Right ventricle myocardium superior (tissue), 1 donor: ENCODE results near the gene ZEB2. TPM values are rescaled to one million over a fixed set of nuclear protein-coding genes. Genes with fewer than 3 reads are reported as not detected.

Source experiments
- ATAC-seq: fragments of 200-7000 bp; cut with Tn5 transposase; one replicate; pipeline ENCODE4 v1.9.1; 2020; ENCODE audit warnings: mild to moderate bottlenecking; ENCODE audit not compliant: poor library complexity
- DNase-seq: peaks from one replicate; pipeline ENCODE4 v3.0.0-alpha.2; 2020
- intact Hi-C: fragments of 100-400 bp; cut with DNase I; formaldehyde crosslinking; loops from one replicate; pipeline ENCODE4 v1.11.2; 2022
- total RNA-seq: library from RNA; stranded (reverse); fragmentation: NEBNext Ultra II Directional; extraction: Animal tissue kit (Norgen Biotek cat#: 25700); gene quantifications from one replicate; pipeline ENCODE4 v1.2.1, GENCODE V29; 2021
- donor health status: DM: no; HTN: yes; CAD: no; lungs with severe emphysema.

The ZEB2 gene
- total RNA-seq, 1 donor from 2014 or later, result 81.0 TPM

GRCh38 chr2:144516411-144516980, 3.4 kb downstream of the ZEB2 start:
- intact Hi-C loops, result loop anchor here (10.0 kb wide), 1 partner anchor 182 kb away; a partner anchor contains a TSS
- ATAC-seq (peak; percentile 0), DNase-seq (peak; percentile 51)

GRCh38 chr2:144515696-144516410, 4.1 kb downstream of the ZEB2 start:
- peak; percentile 69 for DNase-seq

GRCh38 chr2:144515099-144515695, 4.7 kb downstream of the ZEB2 start:
- DNase-seq (no peak), ATAC-seq (no peak)
- intact Hi-C loops, result loop anchor here (10.0 kb wide), 1 partner anchor 180 kb away; a partner anchor contains a TSS

More at GRCh38 chr2:144515696-144516410, 4.1 kb downstream of the ZEB2 start:
- peak; percentile 30 for ATAC-seq
- intact Hi-C loops, result loop anchor here (10.0 kb wide), 1 partner anchor 181 kb away; a partner anchor contains a TSS

- no peak for ATAC-seq
- intact Hi-C loops, result loop anchor here (10.0 kb wide), 1 partner anchor 180 kb away; a partner anchor contains a TSS
- DNase-seq, result peak; percentile 52
Measured at GRCh38 chr2:144514616-144515091, 5.3 kb downstream of the ZEB2 start.

GRCh38 chr2:144513388-144514101, 6.4 kb downstream of the ZEB2 start:
- ATAC-seq (no peak), DNase-seq (peak; percentile 45)
- intact Hi-C loops, result loop anchor here (10.0 kb wide), 1 partner anchor 179 kb away; a partner anchor contains a TSS

GRCh38 chr2:144512891-144513351, 7.0 kb downstream of the ZEB2 start:
- DNase-seq (no peak), ATAC-seq (no peak)
- intact Hi-C loops, result loop anchor here (10.0 kb wide), 1 partner anchor 178 kb away; a partner anchor contains a TSS

GRCh38 chr2:144512470-144512869, 7.4 kb downstream of the ZEB2 start:
- no peak for ATAC-seq
- intact Hi-C loops, result loop anchor here (10.0 kb wide), 1 partner anchor 178 kb away; a partner anchor contains a TSS
- DNase-seq, result no peak

GRCh38 chr2:144511937-144512336, 8.0 kb downstream of the ZEB2 start:
- ATAC-seq (no peak), DNase-seq (no peak)
- intact Hi-C loops, result loop anchor here (10.0 kb wide), 1 partner anchor 177 kb away; a partner anchor contains a TSS

GRCh38 chr2:144511226-144511810, 8.6 kb downstream of the ZEB2 start:
- ATAC-seq (no peak), DNase-seq (no peak)
- intact Hi-C loops, result loop anchor here (10.0 kb wide), 1 partner anchor 177 kb away; a partner anchor contains a TSS

- intact Hi-C loops, result loop anchor here (10.0 kb wide), 1 partner anchor 176 kb away; a partner anchor contains a TSS
- DNase-seq (no peak), ATAC-seq (peak; percentile 81)
Measured at GRCh38 chr2:144510294-144510991, 9.5 kb downstream of the ZEB2 start.

GRCh38 chr2:144509879-144510221, 10.1 kb downstream of the ZEB2 start:
- intact Hi-C loops, result loop anchor here (2.0 to 10.0 kb wide), 2 partner anchors 79 to 175 kb away; a partner anchor contains a TSS
- no peak for DNase-seq
- no peak for ATAC-seq

GRCh38 chr2:144509001-144509878, 10.7 kb downstream of the ZEB2 start:
- no peak for ATAC-seq
- DNase-seq, result no peak
- intact Hi-C loops, result loop anchor here (2.0 kb wide), 1 partner anchor 78 kb away; no protein-coding TSS in a partner anchor

GRCh38 chr2:144508172-144508851, 11.6 kb downstream of the ZEB2 start:
- ATAC-seq (no peak), DNase-seq (peak; percentile 47)
- intact Hi-C loops, result loop anchor here (2.0 kb wide), 1 partner anchor 78 kb away; no protein-coding TSS in a partner anchor

- ATAC-seq (no peak), DNase-seq (no peak)
- intact Hi-C loops, result loop anchor here (2.0 kb wide), 1 partner anchor 77 kb away; no protein-coding TSS in a partner anchor
Measured at GRCh38 chr2:144507441-144508171, 12.3 kb downstream of the ZEB2 start.

GRCh38 chr2:144505245-144505831, 14.6 kb downstream of the ZEB2 start:
- DNase-seq (no peak), ATAC-seq (peak; percentile 60)
- intact Hi-C loops, result no loop called here
